Esophagus muscularis mucosa (tissue), 4 donors: ENCODE data around the gene CORO2B. TPM values are rescaled to one million over a fixed set of nuclear protein-coding genes. Genes with fewer than 3 reads are reported as not detected.
A peak's percentile ranks its signal among the peaks of the same experiment; 100 is the strongest.

ENCODE experiments used
- DNase-seq: peaks from one replicate; pipeline ENCODE4 v3.0.0-alpha.2; 2017; ENCODE audit errors: extremely low spot score
- H3K27ac ChIP-seq, 4 donors: fragments of 200-600 bp; sonication (generic); replicated peaks in 1 of 4; 1 replicate in 3 of 4; 2 replicates in 1 of 4; pipeline ENCODE4 v1.5.1; 2016 to 2019; ENCODE audit warnings: mild to moderate bottlenecking in 1 of 4
- H3K27me3 ChIP-seq, 4 donors: fragments of 200-600 bp; sonication (generic); one replicate each; pipeline versions ENCODE4 v1.5.1 to v1.6.0; 2016 to 2019
- H3K36me3 ChIP-seq, 4 donors: fragments of 200-600 bp; sonication (generic); one replicate each; pipeline ENCODE4 v1.5.1; 2016 to 2019
- H3K4me1 ChIP-seq, 4 donors: fragments of 200-600 bp; sonication (generic); one replicate each; pipeline ENCODE4 v1.5.1; 2016 to 2019
- H3K4me3 ChIP-seq, 4 donors: fragments of 200-600 bp; sonication (generic); 1 replicate in 2 of 4; 2 replicates in 2 of 4; pipeline ENCODE4 v1.5.1; 2016 to 2019; ENCODE audit warnings: mild to moderate bottlenecking in 4 of 4, moderate library complexity in 1 of 4
- H3K9me3 ChIP-seq, 4 donors: fragments of 200-600 bp; sonication (generic); 1 replicate in 3 of 4; 2 replicates in 1 of 4; pipeline ENCODE4 v1.5.1; 2016 to 2019
- CTCF ChIP-seq, 3 experiments: fragments of 200-600 bp in 2 of 3; fragments of 450-650 bp in 1 of 3; sonication (generic) in 2 of 3; IDR thresholded peaks; one replicate each; pipeline ENCODE4 v1.5.1; 2017 to 2019; ENCODE audit warnings: antibody characterized with exemption in 3 of 3, mild to moderate bottlenecking in 2 of 3, moderate library complexity in 1 of 3
- EP300 ChIP-seq: sonication (generic); formaldehyde crosslinking; IDR thresholded peaks from one replicate; pipeline ENCODE4 v1.6.1; 2017; ENCODE audit warnings: antibody characterized with exemption
- POLR2A ChIP-seq: fragments of 450-650 bp; IDR thresholded peaks from one replicate; pipeline ENCODE4 v1.6.1; 2017; ENCODE audit warnings: antibody characterized with exemption, moderate library complexity, mild to moderate bottlenecking, low read depth
- POLR2AphosphoS5 ChIP-seq, 2 donors: sonication (generic); formaldehyde crosslinking; IDR thresholded peaks; one replicate each; pipeline ENCODE4 v1.6.1; 2017; ENCODE audit warnings: antibody characterized with exemption in 2 of 2
- WGBS: methylation state at CpG from one replicate; pipeline ENCODE4 v1.1.5; 2018; 5-methylcytosine and 5-hydroxymethylcytosine counted together
- intact Hi-C: fragments of 100-400 bp; cut with DNase I; formaldehyde crosslinking; loops from one replicate; pipeline ENCODE4 v1.15.1; 2023
- total RNA-seq, 4 donors: library from RNA; depleted of rRNA; stranded (reverse); fragments of >200 nt; gene quantifications; one replicate each; pipeline versions ENCODE4 v1.1.0 to v1.2.1, GENCODE V29; 2016

The CORO2B gene
- total RNA-seq, 4 donors from 2014 or later = 5.8 to 12.2 (median 7.5) TPM

DNA sequence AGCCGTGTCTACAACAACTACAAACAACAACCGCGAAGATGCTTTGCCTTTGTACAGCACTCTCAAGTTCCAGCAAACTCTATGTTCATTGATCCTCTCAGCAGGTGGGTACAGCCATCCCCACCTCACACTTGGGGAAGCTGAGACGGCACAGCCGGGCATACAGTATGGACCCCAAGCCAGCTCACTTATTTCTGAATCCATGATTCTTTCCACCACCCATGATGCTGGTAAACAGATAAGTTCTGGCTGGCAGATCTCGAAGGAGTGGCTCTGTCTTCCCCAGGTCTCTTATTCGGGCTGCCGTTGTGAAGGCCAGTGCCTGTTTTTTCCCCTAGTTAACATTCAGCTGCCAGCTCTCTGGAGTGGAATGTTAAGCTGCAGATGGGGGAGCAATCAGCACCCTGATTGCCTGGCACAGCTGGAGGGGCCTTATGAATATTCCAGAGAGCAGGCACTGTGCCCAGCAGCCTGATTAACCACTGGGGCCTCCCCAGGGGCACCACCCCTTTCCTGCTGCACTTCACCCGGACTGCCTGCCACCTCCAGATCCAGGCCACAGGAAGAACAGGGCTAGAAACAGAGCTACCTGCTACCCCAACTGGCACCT lies 73.2 kb downstream of the CORO2B start:
- H3K9me3 ChIP-seq = no peaks in the 10 kb centered on the region
- TF ChIP-seq CTCF (IDR thresholded peaks at IDR 0.05) (no peak), POLR2AphosphoS5 (IDR thresholded peaks at IDR 0.05) (no peak), POLR2A (no peak), EP300 (no peak)
- peaks cover 0 to 5% (median 2%) of the 10 kb centered on the region in 4 donors for H3K4me1 ChIP-seq
- no peak for DNase-seq
- intact Hi-C loops = no loop called here
- peak overlapping the region in 1 of 4 donors; percentile 22 for H3K27ac ChIP-seq
- no peaks in the 10 kb centered on the region for H3K36me3 ChIP-seq
- peaks cover 0 to 18% (median 0%) of the 10 kb centered on the region in 4 donors for H3K27me3 ChIP-seq
- no peak overlapping the region for H3K4me3 ChIP-seq
- WGBS = 75% methylated on average over 9 of the region's 9 CpGs

GRCh38 chr15:68653031-68653635 lies 74.3 kb downstream of the CORO2B start:
- intact Hi-C loops = no loop called here
- no peak for DNase-seq
- H3K4me1 ChIP-seq = peaks cover 0 to 5% (median 2%) of the 10 kb centered on the region in 4 donors
- H3K27ac ChIP-seq = no peak overlapping the region
- 96% methylated on average over 4 of the region's 6 CpGs for WGBS
- no peak overlapping the region for H3K4me3 ChIP-seq
- no peaks in the 10 kb centered on the region for H3K9me3 ChIP-seq
- no peaks in the 10 kb centered on the region for H3K36me3 ChIP-seq
- H3K27me3 ChIP-seq = peaks cover 0 to 18% (median 0%) of the 10 kb centered on the region in 4 donors
- TF ChIP-seq CTCF (IDR thresholded peaks at IDR 0.05) (no peak), POLR2AphosphoS5 (IDR thresholded peaks at IDR 0.05) (no peak), POLR2A (no peak), EP300 (no peak)

- peaks cover 0 to 5% (median 2%) of the 10 kb centered on the region in 4 donors for H3K4me1 ChIP-seq
- TF ChIP-seq CTCF (IDR thresholded peaks at IDR 0.05) = no peak
- intact Hi-C loops = no loop called here
Measured at GRCh38 chr15:68653801-68654200, 75.0 kb downstream of the CORO2B start.

DNA sequence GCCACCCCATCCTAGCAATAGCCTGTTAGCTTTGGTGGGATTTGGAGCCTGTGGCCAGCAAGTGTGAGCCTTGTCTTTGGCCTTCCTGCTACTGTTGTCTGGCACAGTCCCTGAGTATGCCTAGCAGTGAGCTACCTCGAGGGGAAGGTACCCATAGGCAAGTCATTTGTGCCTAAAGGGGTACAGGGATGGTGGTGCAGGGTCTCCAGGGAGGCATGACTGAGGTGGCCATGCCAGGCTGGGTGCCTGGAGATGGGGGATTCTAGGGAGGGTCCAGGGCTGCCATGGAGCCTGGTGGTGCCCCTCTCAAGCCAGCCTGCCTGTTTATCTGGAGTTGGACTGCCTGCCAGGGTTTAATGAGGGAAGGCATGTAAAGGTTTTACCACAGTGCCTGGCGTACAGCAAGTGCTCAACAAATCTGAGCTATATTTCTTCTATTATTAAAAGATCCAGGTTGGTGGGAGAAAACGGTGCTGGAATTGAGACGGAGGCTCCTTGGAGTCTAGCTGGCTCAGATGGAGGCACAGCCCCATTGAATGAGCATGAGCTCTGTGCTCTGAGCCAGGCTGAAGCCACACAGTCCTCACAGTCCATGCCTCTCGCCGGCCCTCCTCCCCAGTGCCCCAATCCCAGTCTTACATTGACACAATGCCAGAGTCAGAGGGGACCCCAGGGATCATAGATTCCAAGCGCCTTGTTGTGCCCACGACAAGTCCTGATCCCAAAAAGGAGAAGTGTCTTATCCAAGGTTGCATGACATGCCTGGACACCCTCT lies 76.2 kb downstream of the CORO2B start:
- Histone ChIP-seq H3K4me1 (peaks cover 0 to 5% (median 2%) of the 10 kb centered on the region in 4 donors), H3K27ac (no peak overlapping the region), H3K9me3 (no peaks in the 10 kb centered on the region), H3K36me3 (no peaks in the 10 kb centered on the region), H3K27me3 (peaks cover 0 to 18% (median 0%) of the 10 kb centered on the region in 4 donors), H3K4me3 (no peak overlapping the region)
- intact Hi-C loops = no loop called here
- WGBS = 81% methylated on average over 6 of the region's 8 CpGs
- no peak for TF ChIP-seq EP300
- TF ChIP-seq CTCF (IDR thresholded peaks at IDR 0.05) = no peak
- no peak for TF ChIP-seq POLR2AphosphoS5 (IDR thresholded peaks at IDR 0.05)
- TF ChIP-seq POLR2A = no peak
- no peak for DNase-seq

More at GRCh38 chr15:68653801-68654200, 75.0 kb downstream of the CORO2B start:
- Histone ChIP-seq H3K27ac (no peak overlapping the region), H3K9me3 (no peaks in the 10 kb centered on the region), H3K4me3 (no peak overlapping the region), H3K27me3 (peaks cover 0 to 18% (median 0%) of the 10 kb centered on the region in 4 donors), H3K36me3 (no peaks in the 10 kb centered on the region)
- DNase-seq = no peak
- WGBS = 79% methylated on average over 6 of the region's 6 CpGs
